GM18858 (cell line): ENCODE measurements around the gene GAP43.

ENCODE experiments used
- ATAC-seq: cut with Tn5 transposase; IDR thresholded peaks from one replicate; pipeline ENCODE4 v1.9.1; 2021; ENCODE audit not compliant: unreplicated experiment

Gene GAP43

DNA sequence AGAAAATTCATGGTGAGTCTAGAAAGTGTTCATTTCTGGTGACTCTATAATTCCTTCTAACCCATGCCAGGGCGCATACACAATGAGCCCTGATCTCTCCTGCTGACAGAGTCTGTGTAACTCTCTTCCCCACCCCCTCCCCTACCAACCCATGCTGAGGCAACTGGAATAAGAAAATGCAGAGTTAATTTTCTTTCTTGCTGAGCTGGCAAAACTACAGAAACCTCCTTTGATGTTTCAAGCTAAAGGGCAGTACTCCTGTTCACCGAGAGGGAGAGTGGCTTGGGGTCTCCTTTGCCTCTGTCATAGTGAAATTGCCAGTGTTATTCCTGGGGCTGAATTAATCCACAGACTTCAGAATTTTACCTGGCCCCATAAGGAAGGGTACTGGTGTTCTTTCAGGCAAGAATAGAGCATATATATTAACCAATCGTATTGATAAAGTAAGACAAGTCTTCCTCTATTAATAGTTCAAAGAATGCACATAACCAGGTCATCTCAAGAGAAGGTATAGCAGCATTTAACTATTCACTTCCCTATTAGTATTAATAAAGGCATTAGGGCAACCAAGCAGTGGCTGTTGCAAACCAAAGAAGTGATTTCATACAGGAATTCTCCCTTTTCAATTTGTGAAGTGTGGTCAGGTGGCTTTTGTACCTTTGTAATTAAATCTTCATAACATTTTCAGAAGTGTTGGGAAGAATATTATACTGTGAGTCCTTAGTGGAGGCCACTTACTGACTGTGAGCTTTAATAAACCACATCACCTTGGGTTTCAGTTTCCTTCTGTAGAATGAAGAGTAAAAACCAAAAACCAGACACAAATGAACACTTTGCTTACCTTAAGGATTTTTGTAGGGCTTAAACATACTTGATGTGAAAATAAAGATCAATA lies 4.1 kb downstream of the GAP43 start:
- ATAC-seq = peak; percentile 79

DNA sequence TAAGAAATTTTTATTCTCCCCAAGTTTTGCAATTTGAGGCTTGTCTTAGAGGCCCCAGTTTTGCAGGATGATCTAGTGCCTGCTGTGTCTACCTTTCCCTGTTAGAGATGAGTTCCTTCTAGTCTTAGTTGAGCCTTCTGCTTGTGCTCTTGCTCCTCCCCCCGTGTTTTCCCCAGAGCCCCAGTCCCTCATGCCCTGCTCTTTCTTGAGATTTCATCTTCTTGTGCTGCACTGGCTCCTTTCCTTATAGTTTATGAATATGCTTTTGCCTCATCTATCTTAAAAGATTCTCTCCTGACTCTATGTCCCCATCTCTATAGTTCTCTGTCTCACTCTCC lies 4.7 kb downstream of the GAP43 start:
- peak; percentile 22 for ATAC-seq

DNA sequence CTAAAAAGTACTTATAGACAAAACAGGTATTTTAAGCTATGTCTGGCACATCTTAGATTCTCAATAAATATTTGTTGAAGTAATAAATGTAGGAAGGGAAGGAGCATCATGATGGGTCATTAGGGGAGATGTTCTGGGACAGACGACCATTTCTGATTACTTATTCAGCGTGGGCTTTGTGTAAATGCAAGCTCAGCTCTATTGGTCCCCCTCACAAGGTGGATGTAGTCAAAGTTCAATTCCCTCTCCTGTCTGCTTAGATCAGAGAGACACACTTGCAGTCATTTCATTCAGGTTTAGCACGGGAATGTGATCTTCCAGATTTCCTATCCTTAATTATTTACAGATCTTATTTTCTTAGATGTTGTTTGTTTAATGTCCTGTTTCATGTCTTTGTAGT lies 7.5 kb downstream of the GAP43 start:
- no peak for ATAC-seq

DNA sequence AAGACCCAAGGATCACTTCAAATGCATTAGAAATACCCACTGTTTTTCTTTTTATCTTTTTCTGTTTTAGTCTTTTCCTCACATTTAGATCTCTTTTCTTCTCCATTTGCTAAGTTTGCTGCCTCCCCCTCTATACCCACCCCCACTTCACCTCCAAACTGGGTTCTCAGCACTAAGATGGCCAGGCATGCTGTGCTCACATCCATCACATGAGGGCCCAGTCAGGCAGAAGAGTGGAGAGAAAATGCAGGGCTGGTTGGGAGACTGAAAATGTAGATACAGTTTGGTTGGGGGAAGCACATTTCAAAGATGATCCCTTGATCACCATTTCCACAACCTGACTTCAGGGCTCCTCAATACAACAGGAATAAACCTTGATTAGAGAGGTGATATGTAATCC lies 8.7 kb downstream of the GAP43 start:
- no peak for ATAC-seq

DNA sequence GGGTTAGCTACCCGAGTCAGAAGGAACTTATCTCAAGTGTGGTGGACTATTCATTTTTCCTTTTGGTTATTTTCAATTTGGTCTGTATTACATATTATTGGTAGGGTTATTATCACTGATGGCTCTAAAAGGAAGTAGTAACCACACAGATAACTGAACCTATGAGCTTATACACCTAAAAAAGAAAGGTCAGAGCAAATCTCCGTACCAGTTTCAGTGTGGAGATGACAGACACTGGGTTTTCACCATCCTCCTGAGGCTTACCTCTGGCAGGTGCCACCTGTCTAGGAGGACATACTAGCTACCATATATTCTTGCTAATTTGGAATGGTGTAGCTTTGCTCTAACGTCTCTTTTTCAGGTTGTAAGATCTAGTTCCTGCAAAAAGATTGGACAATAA lies 10.2 kb downstream of the GAP43 start:
- no peak for ATAC-seq

DNA sequence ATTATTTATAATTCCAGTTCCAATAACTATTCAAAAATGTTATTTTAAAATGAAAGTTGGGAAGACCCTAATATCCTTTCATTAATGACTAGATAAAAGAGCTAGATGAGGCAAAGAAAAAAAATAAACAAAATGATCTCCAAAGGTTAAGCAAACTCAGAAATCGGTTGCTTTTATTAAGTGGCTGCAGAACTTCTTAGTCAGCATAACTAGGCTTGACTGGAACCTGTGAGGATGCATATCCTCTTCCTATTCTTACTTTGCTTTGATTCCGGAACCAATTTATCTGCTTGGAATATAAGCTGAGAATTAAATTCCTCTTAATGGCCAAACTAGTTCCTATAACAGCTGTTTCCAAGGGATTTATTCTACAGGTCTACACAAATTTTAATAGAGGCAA lies 10.7 kb downstream of the GAP43 start:
- ATAC-seq = no peak

DNA sequence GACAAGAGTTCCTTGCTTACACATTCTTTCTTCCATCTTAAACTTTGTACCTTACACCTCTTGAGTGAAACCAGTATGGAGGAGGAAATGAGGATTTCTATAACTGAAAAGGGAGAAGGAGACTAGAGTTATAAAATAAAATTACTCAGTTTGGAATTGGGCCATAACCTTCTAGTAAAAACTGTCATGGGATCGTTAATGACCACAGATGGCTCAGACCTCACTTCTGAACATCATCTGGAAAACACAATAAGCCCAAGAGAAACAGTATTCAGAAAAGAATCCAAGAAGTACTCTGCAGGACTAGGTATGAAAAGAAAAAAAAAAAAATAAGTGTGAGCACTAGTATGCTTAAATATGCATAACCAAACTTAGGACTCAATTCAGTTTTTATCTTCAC lies 12.1 kb downstream of the GAP43 start:
- no peak for ATAC-seq

DNA sequence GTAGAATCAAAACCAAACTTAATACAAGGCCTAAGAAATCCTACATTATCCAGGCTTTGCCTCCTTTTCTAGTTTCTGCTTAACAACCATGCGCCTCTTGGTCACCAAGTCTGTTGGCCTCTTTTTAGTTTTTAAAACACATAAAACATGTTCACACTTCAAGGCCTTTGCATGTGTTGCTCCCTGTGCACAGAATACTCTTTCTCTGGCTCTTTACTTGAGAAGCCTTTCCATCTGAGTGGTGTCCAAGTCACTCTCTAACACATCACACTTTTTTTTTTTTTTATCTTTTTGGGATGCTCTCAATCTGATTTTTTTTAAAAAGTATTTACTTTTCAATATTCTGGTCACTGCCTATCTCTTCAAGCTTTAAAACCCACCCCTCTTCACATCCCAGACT lies 14.9 kb downstream of the GAP43 start:
- ATAC-seq = no peak

DNA sequence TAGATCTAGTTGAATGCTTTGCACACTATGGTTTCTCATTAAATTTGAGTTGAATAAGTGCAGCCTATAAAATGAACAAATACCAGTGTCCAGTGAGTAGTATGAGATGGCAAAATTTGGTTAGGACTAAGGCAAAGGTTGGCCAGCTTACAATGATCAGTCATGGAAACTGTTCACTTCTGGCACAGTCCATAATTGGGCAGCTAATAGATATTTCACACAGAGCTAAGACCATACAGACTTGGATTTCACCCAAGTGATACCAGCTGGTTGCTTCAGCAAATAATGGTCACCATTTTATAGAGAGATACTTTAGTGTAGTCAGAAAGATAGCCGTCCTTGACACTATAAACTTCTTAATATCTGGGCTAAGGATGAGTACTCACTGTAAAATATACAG lies 15.7 kb downstream of the GAP43 start:
- no peak for ATAC-seq

DNA sequence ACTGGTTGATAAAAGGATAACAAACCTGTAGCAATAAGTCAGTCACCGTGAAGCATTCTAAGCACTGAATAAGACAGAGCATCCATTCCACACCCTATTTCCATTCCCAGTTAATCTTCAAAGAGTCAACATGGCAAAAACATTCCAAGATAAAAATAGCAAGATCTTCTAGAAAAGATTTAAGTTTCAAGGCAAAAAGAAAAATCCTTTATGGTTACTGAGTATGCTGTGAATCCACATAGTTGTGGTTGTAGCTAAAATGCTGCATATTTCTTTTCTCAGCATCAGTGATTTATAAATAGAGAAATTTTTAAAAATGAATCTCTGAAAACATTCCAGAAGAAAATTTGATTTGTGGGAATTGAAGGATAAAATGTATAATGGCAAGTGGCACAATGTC lies 21.1 kb downstream of the GAP43 start:
- ATAC-seq = no peak

DNA sequence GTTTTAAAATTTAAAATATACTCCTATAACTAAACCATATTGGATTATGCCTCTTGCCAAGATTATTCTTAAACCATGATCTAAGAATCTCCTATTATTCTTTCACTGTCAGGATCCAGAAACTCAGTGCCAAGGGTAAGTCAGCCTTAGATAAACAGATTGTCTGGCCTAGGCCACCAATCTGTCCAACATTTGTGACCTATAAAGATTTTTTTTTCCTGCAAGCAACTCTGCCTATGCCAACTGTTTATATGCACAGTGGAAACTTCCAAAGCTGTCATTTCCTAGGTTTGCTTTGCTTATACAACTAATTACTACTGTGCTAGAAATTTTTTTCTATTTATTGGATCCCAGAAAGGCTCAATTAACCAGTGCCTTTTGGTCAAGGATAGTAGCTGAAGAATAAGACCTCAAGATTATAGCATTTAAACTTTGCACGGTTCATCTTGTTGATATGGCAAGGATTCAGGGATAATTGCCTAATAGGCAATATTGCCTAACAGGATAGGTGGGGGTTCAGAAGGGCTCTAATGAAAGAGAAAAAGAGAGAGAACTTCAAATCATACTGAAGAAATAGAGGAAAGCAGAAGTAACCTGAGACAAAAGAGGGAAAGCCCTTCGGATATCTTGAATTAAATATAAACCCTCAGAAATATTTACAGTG lies 22.8 kb downstream of the GAP43 start:
- ATAC-seq = no peak

DNA sequence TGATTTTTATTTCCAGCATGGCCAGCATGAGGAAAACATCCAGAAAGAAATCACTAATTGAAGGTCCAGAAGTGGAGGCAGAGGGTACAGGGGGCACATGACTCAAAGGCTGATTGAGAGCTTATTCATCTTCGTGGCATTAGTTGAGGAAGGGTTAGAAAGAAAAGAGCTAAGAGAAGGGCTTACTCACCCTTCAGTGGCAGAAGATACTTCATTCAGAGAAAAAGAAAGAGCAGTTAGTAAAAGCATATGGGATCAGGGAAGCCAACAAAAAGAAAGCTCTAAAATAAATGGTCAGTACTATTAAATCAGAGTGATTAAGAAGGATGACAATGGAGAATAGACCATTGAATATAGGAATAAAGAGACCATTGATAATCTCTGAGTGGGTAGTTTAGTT lies 25.2 kb downstream of the GAP43 start:
- ATAC-seq = no peak

DNA sequence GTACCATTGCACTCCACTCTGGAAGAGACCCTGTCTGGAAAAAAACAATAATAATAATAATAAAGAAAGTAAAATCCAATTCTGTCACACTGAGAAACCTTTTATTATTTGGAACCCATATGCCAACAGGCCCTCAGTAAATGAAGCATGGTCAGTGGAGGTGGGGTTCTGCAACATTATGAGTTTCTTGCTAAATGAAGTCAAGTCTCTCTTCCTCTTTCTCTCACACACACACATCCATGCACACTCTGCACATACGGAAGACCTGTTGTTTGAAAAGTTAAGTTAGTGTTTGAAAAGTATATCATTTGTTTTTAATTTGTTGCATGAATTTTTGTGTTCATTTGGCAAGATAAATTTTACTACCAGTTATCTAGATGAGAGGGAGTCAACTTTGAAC lies 27.8 kb downstream of the GAP43 start:
- ATAC-seq = peak; percentile 60

DNA sequence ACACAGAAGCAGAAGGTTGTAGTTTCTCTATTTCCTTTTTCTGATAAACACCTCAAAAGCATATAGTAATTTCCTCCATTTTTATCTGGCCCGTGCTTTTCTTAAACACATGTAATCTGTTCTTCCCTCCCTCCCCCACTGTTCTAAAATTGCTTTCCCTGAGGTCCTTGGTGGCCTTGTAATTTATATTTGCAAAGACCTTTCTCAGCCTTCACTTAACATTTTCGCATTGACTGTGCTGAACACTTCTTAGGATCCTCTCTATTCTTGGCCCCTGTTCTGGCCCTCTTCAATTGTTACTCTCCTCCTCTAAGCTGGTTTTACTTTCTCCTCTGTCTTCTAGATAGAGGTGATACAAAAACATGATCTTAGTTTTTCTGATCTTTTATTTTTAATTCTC lies 28.3 kb downstream of the GAP43 start:
- no peak for ATAC-seq

DNA sequence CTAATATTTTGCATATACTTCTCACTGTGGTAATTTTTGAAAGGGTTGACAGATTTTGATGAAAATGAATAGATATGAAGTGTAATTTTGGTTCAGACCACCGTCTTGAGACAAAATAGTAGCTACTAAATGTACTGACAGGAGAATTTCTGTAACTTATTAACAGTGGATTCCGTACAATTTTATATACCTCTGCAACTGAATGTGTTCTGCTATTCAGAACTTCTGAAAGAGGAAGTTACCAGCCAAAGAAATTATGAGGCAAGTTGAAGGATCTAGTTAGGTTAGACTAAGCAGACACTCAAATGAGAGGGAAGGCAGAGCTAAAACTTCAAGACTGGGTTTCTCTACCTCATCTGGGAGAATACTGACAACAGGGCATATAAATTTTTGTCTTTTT lies 29.4 kb downstream of the GAP43 start:
- ATAC-seq = peak; percentile 62

DNA sequence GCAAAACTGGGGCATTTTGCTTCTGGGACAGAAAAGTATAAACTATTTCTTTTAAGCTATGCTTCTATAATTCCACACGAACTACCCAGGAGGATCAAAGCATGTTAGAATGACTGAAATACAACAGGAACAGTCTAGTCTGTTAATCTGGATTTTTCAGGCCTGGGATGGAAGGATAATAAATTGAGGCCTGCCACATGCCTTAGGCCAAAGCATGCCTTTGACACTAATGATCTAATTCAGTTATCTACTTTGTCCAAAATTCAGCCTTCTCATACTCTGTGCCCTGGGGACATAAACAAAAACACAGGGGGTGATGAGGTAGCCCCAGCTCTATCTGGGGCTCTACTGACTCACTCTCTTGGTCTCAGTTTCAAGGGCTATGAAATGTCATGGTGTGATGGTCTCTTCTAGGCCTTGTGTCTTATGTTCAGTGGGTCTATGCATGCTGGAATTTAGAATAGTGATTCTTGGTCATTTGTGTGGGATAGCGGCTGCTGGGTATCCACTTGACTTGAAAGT lies 32.5 kb downstream of the GAP43 start:
- ATAC-seq = no peak

DNA sequence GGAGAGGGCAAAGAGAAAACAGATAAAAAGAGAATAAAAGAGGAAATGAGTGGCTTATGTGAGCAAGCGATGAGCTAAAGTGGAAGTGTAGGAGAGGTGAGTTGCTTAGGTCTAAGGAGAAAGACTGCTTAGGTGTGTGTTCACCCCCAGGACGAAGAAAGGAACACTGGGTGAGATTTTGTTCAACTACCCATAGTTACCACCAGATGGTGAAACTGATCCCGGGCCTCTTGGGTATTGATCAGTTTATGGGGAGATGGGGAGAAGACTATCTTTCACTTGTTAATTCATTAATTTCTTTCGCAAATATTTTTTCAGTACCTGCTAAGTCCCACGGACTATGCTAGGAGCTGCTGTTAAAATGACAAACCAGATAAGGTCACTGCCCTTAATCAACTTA lies 33.9 kb downstream of the GAP43 start:
- no peak for ATAC-seq

DNA sequence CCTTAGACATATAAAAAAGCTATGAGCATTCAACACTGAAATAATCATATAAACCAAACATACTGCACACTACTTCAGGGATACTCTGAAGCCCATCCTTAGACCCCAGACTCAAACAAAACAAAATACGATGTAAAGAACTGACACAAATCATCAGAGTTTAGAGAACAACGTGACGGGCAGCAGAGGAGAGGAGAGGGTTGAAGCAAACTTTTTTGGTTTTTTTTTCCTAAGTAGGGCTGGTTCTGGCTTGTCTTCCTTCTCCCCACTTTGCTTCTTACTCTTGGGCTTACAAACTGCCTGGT lies 34.7 kb downstream of the GAP43 start:
- ATAC-seq = no peak

DNA sequence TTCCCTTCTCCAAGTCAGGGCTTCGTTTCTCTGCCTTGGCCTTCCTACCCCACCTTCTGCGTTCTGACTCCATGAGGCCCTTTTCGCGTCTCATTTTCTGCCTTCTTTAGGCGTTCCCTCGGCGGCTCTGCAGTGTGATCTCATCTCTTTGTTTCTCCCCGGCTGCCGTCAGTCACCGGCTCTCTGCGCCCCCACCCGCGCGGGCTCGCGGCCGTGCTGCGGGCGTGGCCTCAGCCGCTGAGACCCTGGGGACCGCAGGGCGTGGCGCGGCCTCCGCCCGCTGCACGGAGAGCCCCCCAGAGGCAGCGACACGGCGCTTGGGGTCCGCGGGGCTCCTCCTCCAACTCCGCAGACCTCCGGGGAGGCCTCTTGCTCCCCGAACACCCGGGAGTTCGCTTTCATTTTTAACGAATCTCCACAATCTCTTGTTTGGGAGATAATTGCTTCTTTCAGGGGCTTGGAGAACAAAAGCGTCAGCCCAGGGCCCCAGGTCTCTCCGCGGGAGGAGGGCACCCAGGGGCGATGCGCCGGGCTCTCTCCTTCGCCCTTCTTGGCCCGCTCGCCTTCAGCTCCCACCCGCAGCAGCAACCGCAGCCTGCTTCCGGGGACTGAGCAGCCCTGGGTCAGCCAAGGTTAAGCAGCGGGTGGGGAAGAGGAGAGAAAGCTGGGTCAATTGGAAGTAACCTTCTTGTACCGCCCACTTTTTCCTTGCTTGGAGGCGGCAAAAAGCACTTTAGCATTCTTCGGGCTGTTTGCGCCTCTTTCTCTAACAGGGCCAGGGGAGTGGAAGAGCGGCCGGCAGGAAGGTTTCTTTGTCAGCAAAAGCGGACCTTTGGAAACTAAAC lies 35.2 kb downstream of the GAP43 start:
- peak; percentile 79 for ATAC-seq

DNA sequence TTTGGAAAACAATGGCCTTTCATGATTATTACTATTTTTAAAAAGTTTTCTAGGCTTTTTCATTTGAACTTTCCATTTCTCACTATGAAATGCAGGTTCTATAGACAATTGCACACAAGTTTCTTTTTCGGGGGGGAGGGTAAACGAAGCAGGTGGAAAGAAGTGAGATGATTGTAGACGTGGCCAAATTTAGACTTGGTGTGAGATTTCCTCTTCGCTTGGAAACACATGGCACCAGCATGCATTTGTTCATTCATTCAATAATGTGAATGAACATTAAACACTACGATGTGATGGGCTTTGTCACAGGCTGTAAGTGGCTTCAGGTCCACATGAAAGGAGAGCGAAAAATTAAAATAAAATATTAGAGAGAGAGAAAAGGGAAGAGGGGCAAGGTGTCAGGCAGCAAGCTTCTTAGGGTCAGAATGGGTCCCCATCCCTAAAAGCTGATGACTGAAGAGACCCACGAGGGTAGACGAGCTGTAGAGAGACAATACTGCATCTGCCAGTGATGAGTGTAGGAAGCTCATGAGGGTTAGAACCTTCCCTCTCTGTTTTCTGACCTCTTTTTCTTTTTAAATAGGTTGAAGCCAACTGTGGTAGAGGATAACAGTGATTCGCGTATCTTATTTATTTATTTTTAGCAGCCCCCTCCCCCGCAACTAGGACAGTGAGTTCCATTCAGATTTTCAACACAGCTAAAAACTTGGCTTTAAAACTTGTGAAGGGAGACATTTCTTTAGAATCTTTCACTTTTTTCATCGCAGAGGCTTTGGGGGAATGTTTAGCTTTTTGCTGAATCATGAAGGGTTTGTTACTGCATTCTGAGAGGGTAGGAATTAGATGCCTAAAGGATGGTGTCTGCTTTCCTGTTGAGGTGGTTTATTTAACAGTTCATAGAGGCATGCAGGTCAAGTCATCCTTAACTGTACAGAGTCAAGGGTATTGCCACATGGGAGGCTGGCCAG lies 36.2 kb downstream of the GAP43 start:
- ATAC-seq = peak; percentile 12
